RPMI7951 (cell line): ENCODE results near the gene EIF3L. TPM values are rescaled to one million over a fixed set of nuclear protein-coding genes. Genes with fewer than 3 reads are reported as not detected.
"Not testable (repeated sequence)": the region's sequence is repeated elsewhere in the genome, so short reads cannot be mapped to it uniquely, and the experiment has no call there.

Experiments
- DNase-seq: peaks from one replicate; pipeline ENCODE4 v3.0.0-alpha.2; 2012; ENCODE audit warnings: low read depth
- total RNA-seq: library from RNA; depleted of rRNA; stranded (reverse); fragments of >200 nt; shearing (Covaris generic); gene quantifications from 2 replicates; pipeline ENCODE4 v1.2.3, GENCODE V29; 2014; rRNA removed

The EIF3L gene
- 299 and 374 TPM in 2 replicates for total RNA-seq

DNA sequence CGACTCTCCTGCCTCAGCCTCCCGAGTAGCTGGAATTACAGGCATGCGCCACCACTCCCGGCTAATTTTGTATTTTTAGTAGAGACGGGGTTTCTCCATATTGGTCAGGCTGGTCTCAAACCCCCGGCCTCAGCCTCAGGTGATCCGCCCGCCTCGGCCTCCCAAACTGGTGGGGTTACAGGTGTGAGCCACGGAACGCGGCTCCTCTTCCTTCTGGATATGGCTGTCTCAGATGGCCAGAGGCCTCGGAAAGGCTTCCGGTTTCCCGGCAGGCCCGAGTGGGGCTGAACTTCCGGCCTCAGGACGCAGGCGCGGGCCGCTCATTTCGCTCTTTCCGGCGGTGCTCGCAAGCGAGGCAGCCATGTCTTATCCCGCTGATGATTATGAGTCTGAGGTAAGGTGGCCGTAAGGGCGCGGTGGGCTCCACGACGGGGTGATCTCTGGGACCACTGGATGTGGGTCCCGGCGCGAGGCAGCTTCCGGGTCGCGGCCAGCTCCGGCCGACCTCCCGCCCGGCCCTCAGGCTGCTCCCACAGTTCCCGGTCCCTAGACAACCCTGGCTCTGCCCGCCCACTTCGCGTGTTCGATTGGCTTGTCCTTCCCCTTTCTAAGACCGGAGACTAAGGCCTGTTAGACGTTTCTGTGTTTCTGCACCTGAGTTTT is at the start of gene EIF3L:
TSS of gene EIF3L (plus strand) at position 331 of the 663 bp plus-strand sequence. CDS start at position 362, 31 bp downstream.
- DNase-seq: peak; percentile 82

DNA sequence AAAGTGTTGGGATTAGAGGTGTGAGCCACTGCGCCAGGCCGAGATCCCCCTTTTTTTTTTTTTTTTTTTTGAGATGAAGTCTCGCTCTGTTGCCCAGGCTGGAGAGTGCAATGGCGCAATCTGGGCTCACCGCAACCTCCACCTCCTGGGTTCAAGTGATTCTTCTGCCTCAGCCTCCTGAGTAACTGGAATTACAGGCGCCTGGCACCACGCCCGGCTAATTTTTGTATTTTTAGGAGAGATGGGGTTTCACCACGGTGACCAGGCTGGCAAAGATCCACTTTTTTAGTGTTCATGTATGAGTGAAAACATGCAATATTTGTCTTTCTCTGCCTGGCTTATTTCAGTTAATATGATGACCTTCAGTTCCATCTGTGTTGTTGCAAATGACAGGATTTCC is 49.2 kb upstream of the EIF3L start:
- DNase-seq: not testable (repeated sequence)

DNA sequence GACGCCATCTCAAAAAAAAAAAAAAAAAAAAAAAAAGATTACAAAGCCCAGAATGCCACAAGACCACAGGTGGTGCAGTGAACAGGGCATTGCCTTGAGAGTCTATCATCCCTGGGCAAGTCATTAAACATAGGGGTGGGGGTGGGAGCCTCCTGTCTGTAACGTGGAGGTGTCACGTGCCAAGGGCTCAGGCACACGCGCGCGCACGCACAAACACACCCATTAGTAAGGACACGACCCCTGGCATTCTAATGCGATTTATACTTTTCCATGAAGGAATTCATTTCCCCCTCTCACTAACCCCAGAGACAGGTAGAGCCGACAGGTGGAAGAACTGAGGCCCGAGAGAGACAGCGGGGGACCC is 47.3 kb upstream of the EIF3L start:
- no peak for DNase-seq

DNA sequence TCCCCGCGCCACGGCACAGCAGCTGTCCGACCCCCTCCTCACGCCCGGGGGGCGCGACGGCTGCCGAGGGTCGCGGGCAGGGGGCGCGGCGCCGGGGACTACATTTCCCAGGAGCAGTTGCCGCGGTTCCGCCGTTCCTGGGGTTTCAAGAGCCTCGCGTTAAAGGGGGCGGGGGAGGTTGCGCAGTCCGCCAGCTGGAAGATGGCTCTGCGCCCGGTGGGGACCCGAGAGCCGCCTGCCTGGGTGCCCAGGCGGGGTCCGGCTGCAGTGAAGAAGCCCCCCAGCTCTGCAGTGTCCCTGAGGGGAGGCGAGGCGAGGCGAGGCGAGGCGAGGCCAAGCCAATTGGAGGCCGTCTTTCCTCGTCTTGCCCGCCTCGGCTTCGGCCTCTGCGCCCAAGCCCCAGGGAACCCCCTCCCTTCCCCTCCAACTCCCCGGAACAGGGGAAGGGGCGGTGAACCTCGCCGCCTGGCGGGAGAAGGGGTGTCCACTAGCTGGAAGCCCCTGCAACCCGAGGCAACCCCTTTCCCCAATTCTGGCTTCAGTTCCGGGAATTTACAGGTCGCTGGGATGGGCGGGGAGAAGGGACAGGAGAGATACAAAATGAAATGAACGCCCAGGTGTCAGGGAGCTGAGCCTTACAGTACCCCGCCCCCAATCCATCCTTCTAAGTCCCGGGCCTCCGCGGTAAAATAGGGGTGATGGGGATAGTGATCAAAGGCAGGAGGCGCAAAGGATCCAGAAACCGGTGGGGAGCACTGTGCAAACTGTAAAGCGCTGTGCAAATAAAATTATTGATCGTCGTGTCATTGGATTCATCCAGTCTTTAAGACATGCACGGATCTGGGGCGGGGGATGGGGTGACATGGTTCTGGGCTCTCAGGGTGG is 46.7 kb upstream of the EIF3L start:
- DNase-seq: no peak

DNA sequence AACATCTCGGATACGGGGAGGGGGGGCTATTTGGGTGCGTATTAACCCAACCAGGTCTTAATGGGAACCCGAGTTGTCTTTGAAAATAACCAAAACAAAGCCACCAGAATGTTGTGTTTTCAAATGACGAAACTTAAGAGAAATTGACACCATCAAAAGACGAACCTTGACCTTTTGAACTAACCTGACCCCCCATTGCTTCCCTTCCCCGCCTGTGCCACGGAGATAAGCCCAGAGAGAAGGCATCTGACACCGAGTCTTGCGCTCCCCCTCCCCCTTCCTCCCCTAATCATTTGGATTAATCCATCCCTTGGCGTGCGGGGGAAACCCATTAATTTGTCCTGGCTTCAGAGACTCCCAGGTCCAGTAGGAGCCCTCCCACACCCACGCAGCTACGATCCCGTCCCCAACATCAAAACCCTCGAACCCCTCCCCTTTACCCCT is 46.0 kb upstream of the EIF3L start:
- no peak for DNase-seq

DNA sequence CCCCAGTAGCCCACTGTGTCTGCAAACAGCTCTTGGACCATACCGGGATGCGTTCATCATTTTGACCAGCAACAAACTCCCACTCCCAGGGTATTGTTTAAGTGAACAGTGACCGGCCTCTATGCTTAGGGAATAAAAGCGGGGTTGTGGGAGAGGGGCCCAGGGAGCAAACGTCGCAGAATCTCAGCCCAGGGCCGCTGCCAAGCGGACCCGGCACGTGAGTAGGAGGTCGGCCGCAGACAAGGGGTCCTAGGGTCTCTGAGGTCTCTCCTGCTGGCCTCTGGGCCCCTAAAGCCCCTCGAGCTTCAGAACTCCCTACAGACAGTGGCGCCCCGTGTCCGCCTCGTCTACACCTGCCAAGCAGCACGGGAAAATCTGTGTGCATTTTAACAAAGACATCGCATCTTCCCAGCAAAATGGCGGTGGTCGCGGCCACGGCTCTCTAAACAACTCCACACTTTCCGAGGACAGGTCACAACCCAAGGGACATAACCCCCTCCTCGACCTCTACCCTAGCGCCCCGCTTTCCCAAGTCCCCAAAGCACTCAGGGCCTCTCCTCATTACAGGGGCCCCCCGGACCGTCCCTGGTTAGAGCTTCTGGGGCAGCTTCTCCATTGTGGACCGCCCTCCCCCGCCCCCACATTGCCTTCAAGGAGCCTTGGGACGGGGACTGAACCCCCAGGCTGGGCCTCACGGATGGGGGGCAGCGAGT is 45.4 kb upstream of the EIF3L start:
- no peak for DNase-seq

DNA sequence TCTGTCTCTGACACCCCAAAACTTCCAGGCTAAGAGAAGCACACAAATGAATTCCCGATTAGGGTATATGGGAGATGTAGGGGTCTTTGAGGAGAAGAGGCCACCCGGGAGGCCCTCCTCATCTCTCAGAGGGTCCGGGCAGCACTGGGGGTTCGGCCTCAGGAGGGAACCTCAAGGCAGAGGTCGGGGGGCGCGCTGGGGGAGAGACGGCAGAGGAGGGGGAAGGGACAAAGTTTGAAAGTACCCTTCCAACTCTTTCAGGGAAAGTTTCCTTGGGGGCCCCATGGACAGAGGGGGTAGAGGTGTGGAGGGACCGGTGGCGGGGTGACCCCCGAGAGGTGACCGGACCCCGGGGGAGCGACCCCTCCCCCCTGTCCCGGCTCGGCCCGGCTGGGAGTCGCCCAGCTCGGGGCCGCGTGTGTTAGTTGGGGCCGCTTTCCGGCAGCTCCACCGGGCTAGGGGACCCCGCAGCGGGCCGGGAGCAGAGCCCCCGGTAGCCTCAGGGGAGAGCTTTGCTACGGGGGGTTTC is 44.8 kb upstream of the EIF3L start:
- no peak for DNase-seq

DNA sequence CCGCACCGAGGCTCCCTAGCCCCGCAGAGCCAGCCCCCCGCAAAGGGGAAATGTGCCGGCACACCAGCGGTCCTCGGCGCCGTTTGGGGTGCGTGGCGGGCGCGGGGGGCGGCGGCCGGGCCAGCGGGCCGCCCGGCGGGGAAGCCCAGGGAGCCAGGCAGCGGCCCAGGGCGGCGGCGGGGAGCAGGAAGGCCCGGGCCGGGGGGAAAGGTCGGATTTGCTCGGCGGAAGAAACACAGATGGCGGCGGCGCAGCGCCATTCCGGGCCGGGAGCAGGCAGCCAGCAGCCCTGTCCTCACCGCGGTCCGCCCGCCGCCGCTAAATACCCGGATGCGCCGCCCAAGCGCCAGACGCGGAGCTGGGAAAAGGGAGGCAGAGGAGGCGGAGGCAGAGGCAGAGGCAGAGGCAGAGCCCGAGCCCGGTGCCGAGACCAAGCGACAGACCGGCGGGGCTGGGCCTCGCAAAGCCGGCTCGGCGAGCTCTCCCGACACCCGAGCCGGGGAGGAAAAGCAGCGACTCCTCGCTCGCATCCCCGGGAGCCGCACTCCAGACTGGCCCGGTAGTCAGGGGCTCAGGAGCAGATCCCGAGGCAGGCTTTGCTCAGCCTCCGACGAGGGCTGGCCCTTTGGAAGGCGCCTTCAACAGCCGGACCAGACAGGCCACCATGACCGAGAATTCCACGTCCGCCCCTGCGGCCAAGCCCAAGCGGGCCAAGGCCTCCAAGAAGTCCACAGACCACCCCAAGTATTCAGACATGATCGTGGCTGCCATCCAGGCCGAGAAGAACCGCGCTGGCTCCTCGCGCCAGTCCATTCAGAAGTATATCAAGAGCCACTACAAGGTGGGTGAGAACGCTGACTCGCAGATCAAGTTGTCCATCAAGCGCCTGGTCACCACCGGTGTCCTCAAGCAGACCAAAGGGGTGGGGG is 44.1 kb upstream of the EIF3L start:
- DNase-seq: peak; percentile 84

DNA sequence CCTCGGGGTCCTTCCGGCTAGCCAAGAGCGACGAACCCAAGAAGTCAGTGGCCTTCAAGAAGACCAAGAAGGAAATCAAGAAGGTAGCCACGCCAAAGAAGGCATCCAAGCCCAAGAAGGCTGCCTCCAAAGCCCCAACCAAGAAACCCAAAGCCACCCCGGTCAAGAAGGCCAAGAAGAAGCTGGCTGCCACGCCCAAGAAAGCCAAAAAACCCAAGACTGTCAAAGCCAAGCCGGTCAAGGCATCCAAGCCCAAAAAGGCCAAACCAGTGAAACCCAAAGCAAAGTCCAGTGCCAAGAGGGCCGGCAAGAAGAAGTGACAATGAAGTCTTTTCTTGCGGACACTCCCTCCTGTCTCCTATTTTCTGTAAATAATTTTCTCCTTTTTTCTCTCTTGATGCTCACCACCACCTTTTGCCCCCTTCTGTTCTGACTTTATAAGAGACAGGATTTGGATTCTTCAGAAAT is 43.4 kb upstream of the EIF3L start:
- DNase-seq: no peak

DNA sequence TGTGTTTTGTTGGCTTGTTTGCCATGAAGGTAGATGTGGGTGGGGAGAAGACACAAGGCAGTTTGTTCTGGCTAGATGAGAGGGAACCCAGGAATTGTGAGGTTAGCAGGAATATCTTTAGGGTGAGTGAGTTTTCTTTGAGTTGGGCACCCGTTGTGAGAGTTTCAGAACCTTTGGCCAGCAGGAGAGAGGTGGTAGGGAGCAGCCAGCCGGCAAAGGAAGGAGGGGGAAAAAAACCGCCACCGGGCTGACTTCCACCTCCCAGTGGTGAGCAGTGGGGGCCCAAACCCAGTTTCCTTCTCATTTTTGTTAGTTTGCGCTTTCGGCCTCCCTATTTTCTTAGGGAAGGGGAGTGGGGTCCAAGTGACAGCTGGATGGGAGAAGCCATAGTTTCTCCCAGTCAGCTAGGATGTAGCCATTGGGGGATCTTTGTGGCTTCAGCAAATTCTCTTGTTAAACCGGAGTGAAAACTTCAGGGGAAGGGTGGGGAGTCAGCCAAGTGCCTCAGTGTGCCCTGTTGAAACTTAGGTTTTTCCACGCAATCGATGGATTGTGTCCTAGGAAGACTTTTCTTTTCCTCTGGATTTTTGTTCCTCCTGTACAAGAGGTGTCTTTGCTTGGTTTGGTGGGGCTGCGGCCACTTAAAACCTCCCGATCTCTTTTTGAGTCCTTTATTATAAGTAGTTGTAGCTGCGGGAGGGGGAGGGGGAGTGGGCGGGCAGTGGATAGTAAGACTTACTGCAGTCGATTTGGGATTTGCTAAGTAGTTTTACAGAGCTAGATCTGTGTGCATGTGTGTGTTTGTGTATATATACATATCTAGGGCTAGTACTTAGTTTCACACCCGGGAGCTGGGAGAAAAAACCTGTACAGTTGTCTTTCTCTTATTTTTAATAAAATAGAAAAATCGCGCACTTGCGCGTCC is 42.5 kb upstream of the EIF3L start:
- DNase-seq: peak; percentile 46

DNA sequence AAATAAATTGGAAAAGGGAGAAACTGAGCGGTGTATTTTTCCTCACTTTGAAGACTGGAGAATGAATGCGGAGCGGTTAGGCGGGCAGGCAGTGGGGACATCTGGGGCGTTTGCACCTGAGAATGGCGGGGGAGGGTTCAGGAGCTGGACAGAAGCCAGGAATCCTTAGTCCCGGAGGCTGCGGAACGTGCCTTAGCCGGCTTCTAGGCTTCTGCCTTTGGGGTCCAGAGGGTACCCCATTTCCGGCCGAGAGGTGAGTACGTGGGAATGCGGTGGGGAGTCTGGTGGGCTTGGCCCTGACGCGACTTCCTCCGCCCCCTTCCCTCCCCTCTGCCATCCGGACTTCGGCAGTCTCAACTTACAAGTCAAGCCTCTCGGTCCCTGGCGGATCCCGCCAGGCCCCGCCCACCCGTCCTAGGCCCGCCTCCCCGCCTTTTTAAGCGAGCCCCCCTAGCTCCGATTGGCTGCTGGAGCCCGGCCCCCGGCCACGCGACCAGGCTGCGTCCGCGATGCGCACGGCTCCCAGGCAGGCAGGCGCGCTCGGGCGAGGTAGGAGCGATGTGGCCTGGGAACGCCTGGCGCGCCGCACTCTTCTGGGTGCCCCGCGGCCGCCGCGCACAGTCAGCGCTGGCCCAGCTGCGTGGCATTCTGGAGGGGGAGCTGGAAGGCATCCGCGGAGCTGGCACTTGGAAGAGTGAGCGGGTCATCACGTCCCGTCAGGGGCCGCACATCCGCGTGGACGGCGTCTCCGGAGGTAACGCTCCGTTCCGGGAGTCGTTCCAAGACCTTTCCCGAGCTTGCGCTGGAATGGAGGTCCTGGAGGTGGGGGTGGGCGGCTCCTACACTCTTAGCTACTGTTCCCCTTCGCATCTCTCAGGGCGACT is 41.6 kb upstream of the EIF3L start, which contains the start of gene GCAT:
TSS of gene GCAT (plus strand) at position 525 of the 884 bp plus-strand sequence. CDS start at position 559, 34 bp downstream.
- DNase-seq: peak; percentile 93

DNA sequence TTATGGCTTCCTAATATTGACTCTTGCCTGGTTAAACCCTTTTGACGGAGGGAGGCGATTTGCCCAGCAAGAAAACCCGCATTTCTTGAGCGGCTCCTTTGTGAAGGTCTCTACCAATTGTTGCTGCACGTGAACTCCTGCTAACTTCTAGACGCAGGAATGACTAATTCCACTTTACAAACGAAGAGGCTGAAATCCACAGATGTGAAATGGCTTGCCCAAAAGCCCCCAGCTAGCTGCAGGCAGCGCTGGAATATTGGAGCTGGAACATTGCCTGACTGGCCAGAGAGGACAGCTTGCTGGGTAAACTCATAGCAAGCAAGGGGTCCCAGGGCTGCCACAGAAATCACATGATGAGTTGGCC is 40.9 kb upstream of the EIF3L start:
- peak; percentile 39 for DNase-seq

DNA sequence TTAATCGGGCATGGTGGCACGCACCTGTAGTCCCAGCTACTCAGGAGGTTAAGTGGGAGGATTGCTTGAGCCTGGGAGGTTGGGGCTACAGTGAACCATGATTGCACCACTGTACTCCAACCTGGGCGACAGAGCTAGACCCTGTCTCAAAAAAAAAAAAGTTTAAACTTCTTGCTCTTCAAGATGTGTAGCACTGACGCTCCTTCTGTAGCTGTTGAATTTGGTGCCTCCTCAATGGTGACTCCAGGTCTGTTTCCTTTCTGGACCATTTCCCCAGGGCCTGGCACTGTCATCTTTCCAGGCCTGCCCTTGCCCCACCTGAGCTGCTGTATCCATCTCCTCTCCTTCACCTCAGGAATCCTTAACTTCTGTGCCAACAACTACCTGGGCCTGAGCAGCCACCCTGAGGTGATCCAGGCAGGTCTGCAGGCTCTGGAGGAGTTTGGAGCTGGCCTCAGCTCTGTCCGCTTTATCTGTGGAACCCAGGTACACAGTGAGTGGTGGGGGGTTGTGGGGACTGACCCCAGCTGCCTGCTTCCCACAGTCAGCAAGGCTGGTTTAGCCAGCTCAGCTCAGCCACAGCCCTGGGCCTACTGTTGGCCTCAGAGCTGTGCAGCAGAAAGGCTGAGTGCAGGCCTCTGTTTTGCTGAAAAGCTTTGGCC is 39.4 kb upstream of the EIF3L start:
- DNase-seq: no peak

DNA sequence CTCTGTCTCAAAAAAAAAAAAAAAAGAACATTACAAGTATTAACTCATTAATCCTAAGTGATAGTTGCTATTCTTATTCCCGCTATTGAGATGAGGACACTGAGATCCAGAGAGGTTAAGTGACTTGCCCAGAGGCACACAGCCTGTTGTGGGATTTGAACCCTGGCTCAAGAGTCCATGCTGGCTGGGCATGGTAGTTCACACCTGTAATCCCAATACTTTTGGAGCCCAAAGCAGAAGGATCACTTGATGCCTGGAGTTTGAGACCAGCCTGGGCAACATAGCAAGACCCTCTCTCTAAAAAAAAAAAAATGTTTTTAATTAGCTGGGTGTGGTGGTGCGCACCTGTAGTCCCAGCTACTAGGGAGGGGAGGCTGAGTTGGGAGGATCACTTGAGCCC is 37.4 kb upstream of the EIF3L start:
- DNase-seq: no peak

DNA sequence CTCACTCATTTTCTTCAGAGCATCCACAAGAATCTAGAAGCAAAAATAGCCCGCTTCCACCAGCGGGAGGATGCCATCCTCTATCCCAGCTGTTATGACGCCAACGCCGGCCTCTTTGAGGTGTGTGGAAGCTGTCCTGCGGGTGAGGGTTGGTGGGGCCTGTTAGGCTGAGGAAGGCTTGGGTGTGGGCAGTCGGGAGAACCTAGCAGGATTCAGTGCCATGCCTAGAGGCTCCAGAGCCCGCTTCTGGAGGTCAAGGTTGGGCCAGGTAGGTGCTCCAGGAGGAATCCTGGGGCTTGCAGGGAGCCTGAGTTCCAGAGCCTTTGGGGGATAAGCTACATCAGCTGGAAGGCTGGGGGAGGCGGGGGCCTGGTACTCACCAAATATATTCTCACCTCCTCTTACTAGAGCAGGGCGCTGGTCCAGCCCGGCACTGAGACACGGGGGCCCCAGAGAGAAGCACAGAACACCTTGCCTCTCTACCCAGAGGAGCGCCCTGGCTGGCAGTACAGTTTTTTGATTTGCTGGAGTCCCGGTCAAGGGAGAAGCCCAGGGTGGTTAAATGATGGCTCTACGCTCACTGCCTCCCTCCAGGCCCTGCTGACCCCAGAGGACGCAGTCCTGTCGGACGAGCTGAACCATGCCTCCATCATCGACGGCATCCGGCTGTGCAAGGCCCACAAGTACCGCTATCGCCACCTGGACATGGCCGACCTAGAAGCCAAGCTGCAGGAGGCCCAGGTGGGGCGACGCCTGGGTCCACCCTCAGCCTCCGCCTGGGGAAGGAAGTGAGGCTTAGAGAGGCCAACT is 36.1 kb upstream of the EIF3L start:
- DNase-seq: no peak

DNA sequence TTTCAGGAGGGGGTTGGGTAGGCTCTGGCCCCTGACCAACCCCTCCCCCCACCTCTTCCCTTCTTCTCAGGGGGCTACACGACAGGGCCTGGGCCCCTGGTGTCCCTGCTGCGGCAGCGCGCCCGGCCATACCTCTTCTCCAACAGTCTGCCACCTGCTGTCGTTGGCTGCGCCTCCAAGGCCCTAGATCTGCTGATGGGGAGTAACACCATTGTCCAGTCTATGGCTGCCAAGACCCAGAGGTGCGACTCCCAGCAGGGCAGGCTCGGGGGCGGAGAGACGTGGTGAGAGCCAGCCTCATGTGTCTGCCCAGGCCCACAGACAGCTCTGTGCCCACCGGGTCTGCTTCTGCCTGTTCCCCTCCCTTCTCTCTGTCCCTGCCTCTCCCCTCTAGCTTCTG is 33.6 kb upstream of the EIF3L start:
- DNase-seq: no peak

DNA sequence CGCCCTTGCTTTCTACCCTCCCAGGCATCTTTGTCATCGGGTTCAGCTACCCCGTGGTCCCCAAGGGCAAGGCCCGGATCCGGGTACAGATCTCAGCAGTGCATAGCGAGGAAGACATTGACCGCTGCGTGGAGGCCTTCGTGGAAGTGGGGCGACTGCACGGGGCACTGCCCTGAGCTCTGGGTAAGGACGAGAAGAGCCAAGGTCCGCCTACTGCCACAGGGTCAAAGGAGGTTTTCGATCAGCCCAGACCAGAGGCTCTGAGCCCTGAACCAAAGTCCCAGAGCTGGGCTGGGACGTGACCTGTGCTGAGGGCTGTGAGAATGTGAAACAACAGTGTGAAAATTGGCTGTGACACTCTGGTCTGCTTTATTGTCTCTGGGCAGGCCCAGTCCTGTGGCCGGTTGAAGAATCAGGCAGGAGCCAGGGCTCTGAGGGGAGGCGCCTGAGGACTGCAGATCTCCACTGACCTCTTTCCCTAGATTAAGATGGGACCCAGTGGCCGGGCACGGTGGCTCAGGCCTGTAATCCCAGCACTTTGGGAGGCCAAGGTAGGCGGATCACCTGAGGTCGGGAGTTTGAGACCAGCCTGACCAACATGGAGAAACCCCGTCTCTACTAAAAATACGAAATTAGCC is 32.6 kb upstream of the EIF3L start:
- DNase-seq: no peak
